Aorta (tissue), 5 donors: Measurements from ENCODE around the gene EFCAB7. TPM values are rescaled to one million over a fixed set of nuclear protein-coding genes. Genes with fewer than 3 reads are reported as not detected.

ENCODE experiments used
- ATAC-seq: fragments of 200-7000 bp; cut with Tn5 transposase; one replicate; pipeline ENCODE4 v1.9.1; 2022; ENCODE audit warnings: moderate library complexity; ENCODE audit not compliant: low FRiP score
- DNase-seq, 2 donors: peaks; one replicate each; pipeline ENCODE4 v3.0.0-alpha.2; 2020
- H3K27ac ChIP-seq, 2 donors: one replicate each; pipeline ENCODE4 v1.5.1; 2013; ENCODE audit warnings: low read length in 2 of 2, mild to moderate bottlenecking in 2 of 2, moderate library complexity in 2 of 2, control low read depth in 1 of 2, inconsistent platforms in 1 of 2, low read depth in 1 of 2
- H3K27me3 ChIP-seq, 2 donors: one replicate each; pipeline ENCODE4 v1.6.1; 2013; ENCODE audit warnings: control low read depth in 1 of 2, low read length in 1 of 2, mild to moderate bottlenecking in 1 of 2, moderate library complexity in 1 of 2; ENCODE audit not compliant: insufficient read depth in 2 of 2, control insufficient read depth in 1 of 2
- H3K36me3 ChIP-seq, 2 donors: one replicate each; pipeline ENCODE4 v1.6.1; 2013; ENCODE audit warnings: control low read depth in 1 of 2, low read length in 1 of 2, mild to moderate bottlenecking in 1 of 2; ENCODE audit not compliant: insufficient read depth in 2 of 2, control insufficient read depth in 1 of 2
- H3K4me1 ChIP-seq, 2 donors: one replicate each; pipeline ENCODE4 v1.6.1; 2013; ENCODE audit warnings: low read length in 2 of 2, control low read depth in 1 of 2, mild to moderate bottlenecking in 1 of 2, moderate library complexity in 1 of 2; ENCODE audit not compliant: insufficient read depth in 2 of 2, control insufficient read depth in 1 of 2
- H3K4me3 ChIP-seq, 2 donors: one replicate each; pipeline ENCODE4 v1.5.1; 2013; ENCODE audit warnings: low read length in 2 of 2, control low read depth in 1 of 2, mild to moderate bottlenecking in 1 of 2
- H3K9me3 ChIP-seq: one replicate; pipeline ENCODE4 v1.6.1; 2013; ENCODE audit warnings: mild to moderate bottlenecking, low read length; ENCODE audit not compliant: control insufficient read depth
- WGBS, 2 donors: extraction: QIAGEN DNeasy Blood & Tissue Kit; methylation state at CpG; one replicate each; pipeline ENCODE4 v1.1.7; 2013; 5-methylcytosine and 5-hydroxymethylcytosine counted together
- intact Hi-C, 2 donors: fragments of 100-400 bp; cut with DNase I; formaldehyde crosslinking; loops; one replicate each; pipeline versions ENCODE4 v1.14.2 to v1.15.0; 2022
- polyA plus RNA-seq, 2 donors: library from polyadenylated mRNA; stranded (reverse); fragments of 200-250 nt; gene quantifications; one replicate each; pipeline ENCODE4 v1.2.3, GENCODE V29; 2013
- total RNA-seq, 2 donors: library from RNA; stranded (reverse); fragmentation: NEBNext Ultra II Directional; extraction: Animal tissue kit (Norgen Biotek cat#: 25700); gene quantifications; one replicate each; pipeline ENCODE4 v1.2.1, GENCODE V29; 2021
- donor health status: healthy with polysubstance abuse.
- donor health status: Bipolar disorder and iron deficiency.
- donor health status: DM: no; HTN: no; CAD: no.
- donor health status: DM: no; HTN: no; CAD: no.
- donor health status: DM: yes; HTN: yes; CAD: no.

EFCAB7 gene
- total and polyA plus RNA-seq, 4 donors: 2.1 to 9.4 (median 5.1) TPM

GRCh38 chr1:63537006-63537405 lies 13.7 kb downstream of the EFCAB7 start:
- DNase-seq: no peak
- H3K27me3 ChIP-seq: no peaks in the 10 kb centered on the region
- H3K36me3 ChIP-seq: no peaks in the 10 kb centered on the region
- no peak overlapping the region for H3K27ac ChIP-seq
- WGBS, 2 donors: 58 to 79% methylated on average over 2 of the region's 2 CpGs
- H3K4me1 ChIP-seq: no peaks in the 10 kb centered on the region
- no peak for ATAC-seq
- intact Hi-C loops: no loop called here
- H3K4me3 ChIP-seq: no peak overlapping the region
- no peaks in the 10 kb centered on the region for H3K9me3 ChIP-seq

- Histone ChIP-seq H3K27me3 (no peaks in the 10 kb centered on the region), H3K4me3 (no peak overlapping the region), H3K4me1 (no peaks in the 10 kb centered on the region), H3K9me3 (no peaks in the 10 kb centered on the region), H3K27ac (no peak overlapping the region), H3K36me3 (no peaks in the 10 kb centered on the region)
- intact Hi-C loops: no loop called here
- no peak for DNase-seq
- ATAC-seq: no peak
- WGBS, 2 donors: 46 to 50% methylated on average over 1 of the region's 1 CpG
Observed at GRCh38 chr1:63537940-63538339, 14.6 kb downstream of the EFCAB7 start.

GRCh38 chr1:63545780-63546179 lies 22.5 kb downstream of the EFCAB7 start:
- H3K27ac ChIP-seq: no peak overlapping the region
- H3K9me3 ChIP-seq: no peaks in the 10 kb centered on the region
- H3K36me3 ChIP-seq: no peaks in the 10 kb centered on the region
- intact Hi-C loops: loop anchor here in 1 of 2 donors (10.0 kb wide), 1 partner anchor 701 kb away; no protein-coding TSS in a partner anchor
- ATAC-seq (no peak), DNase-seq (no peak)
- H3K4me1 ChIP-seq: no peaks in the 10 kb centered on the region
- no peak overlapping the region for H3K4me3 ChIP-seq
- no peaks in the 10 kb centered on the region for H3K27me3 ChIP-seq

GRCh38 chr1:63547621-63548294 lies 24.4 kb downstream of the EFCAB7 start:
- Histone ChIP-seq H3K27me3 (no peaks in the 10 kb centered on the region), H3K4me3 (no peak overlapping the region), H3K27ac (no peak overlapping the region), H3K36me3 (no peaks in the 10 kb centered on the region), H3K9me3 (no peaks in the 10 kb centered on the region), H3K4me1 (no peaks in the 10 kb centered on the region)
- 68 to 71% methylated on average over 2 of the region's 2 CpGs for WGBS, 2 donors
- DNase-seq (no peak), ATAC-seq (peak; percentile 29)
- intact Hi-C loops: loop anchor here in 1 of 2 donors (10.0 kb wide), 1 partner anchor 703 kb away; no protein-coding TSS in a partner anchor

GRCh38 chr1:63548303-63548702 lies 25.0 kb downstream of the EFCAB7 start:
- H3K4me1 ChIP-seq: no peaks in the 10 kb centered on the region
- no peaks in the 10 kb centered on the region for H3K9me3 ChIP-seq
- no peak overlapping the region for H3K27ac ChIP-seq
- no peaks in the 10 kb centered on the region for H3K27me3 ChIP-seq
- ATAC-seq: no peak
- 95 to 96% methylated on average over 2 of the region's 2 CpGs for WGBS, 2 donors
- no peaks in the 10 kb centered on the region for H3K36me3 ChIP-seq
- intact Hi-C loops: loop anchor here in 1 of 2 donors (10.0 kb wide), 1 partner anchor 704 kb away; no protein-coding TSS in a partner anchor
- no peak for DNase-seq
- H3K4me3 ChIP-seq: no peak overlapping the region

- DNase-seq: no peak
- ATAC-seq: no peak
- Histone ChIP-seq H3K9me3 (no peaks in the 10 kb centered on the region), H3K4me3 (no peak overlapping the region), H3K4me1 (no peaks in the 10 kb centered on the region), H3K36me3 (no peaks in the 10 kb centered on the region), H3K27me3 (no peaks in the 10 kb centered on the region), H3K27ac (no peak overlapping the region)
- WGBS, 2 donors: 95% methylated on average over 13 of the region's 13 CpGs
- intact Hi-C loops: loop anchor here in 1 of 2 donors (10.0 kb wide), 1 partner anchor 704 kb away; no protein-coding TSS in a partner anchor
Observed at GRCh38 chr1:63548877-63549276, 25.6 kb downstream of the EFCAB7 start.

- Histone ChIP-seq H3K27ac (no peak overlapping the region), H3K27me3 (no peaks in the 10 kb centered on the region), H3K4me3 (no peak overlapping the region), H3K9me3 (no peaks in the 10 kb centered on the region), H3K4me1 (no peaks in the 10 kb centered on the region), H3K36me3 (no peaks in the 10 kb centered on the region)
- DNase-seq: no peak
- no peak for ATAC-seq
- intact Hi-C loops: no loop called here
Observed at GRCh38 chr1:63555480-63555879, 32.2 kb downstream of the EFCAB7 start.

GRCh38 chr1:63557365-63557987 lies 34.2 kb downstream of the EFCAB7 start:
- Histone ChIP-seq H3K4me1 (no peaks in the 10 kb centered on the region), H3K36me3 (no peaks in the 10 kb centered on the region), H3K4me3 (no peak overlapping the region), H3K9me3 (no peaks in the 10 kb centered on the region), H3K27ac (no peak overlapping the region), H3K27me3 (no peaks in the 10 kb centered on the region)
- ATAC-seq (no peak), DNase-seq (no peak)
- intact Hi-C loops: no loop called here
- WGBS, 2 donors: 61 to 65% methylated on average over 6 of the region's 6 CpGs

GRCh38 chr1:63559357-63559756 lies 36.0 kb downstream of the EFCAB7 start:
- no peaks in the 10 kb centered on the region for H3K9me3 ChIP-seq
- no peaks in the 10 kb centered on the region for H3K4me1 ChIP-seq
- no peak for ATAC-seq
- H3K27ac ChIP-seq: no peak overlapping the region
- intact Hi-C loops: no loop called here
- H3K36me3 ChIP-seq: no peaks in the 10 kb centered on the region
- WGBS, 2 donors: 96 to 97% methylated on average over 2 of the region's 2 CpGs
- DNase-seq: no peak
- no peak overlapping the region for H3K4me3 ChIP-seq
- H3K27me3 ChIP-seq: no peaks in the 10 kb centered on the region
